Vagina (tissue), 2 donors: ENCODE measurements around the gene LENG1.

ENCODE experiments used
- POLR2A ChIP-seq, 2 donors: fragments of 450-650 bp; IDR thresholded peaks; one replicate each; pipeline ENCODE4 v1.6.1; 2017; ENCODE audit warnings: antibody characterized with exemption in 2 of 2, mild to moderate bottlenecking in 2 of 2, moderate library complexity in 2 of 2
- POLR2AphosphoS5 ChIP-seq, 2 donors: sonication (generic); formaldehyde crosslinking; IDR thresholded peaks; one replicate each; pipeline ENCODE4 v1.9.0; 2017; ENCODE audit warnings: antibody characterized with exemption in 2 of 2, mild to moderate bottlenecking in 2 of 2, low read depth in 1 of 2; ENCODE audit not compliant: insufficient read depth in 1 of 2
- TF ChIP-seq, protein P1 (sequence below), 3 experiments: fragments of 450-650 bp in 2 of 3; fragments of 200-600 bp in 1 of 3; sonication (generic) in 1 of 3; IDR thresholded peaks; one replicate each; pipeline ENCODE4 v1.5.1; 2017 to 2019; ENCODE audit warnings: antibody characterized with exemption in 3 of 3, mild to moderate bottlenecking in 2 of 3, moderate library complexity in 2 of 3

- no peak for TF ChIP-seq POLR2AphosphoS5 (IDR thresholded peaks at IDR 0.05; ENCODE audit: insufficient read depth in 1 of 2, low read depth in 1 of 2)
- TF ChIP-seq, protein P1, sequence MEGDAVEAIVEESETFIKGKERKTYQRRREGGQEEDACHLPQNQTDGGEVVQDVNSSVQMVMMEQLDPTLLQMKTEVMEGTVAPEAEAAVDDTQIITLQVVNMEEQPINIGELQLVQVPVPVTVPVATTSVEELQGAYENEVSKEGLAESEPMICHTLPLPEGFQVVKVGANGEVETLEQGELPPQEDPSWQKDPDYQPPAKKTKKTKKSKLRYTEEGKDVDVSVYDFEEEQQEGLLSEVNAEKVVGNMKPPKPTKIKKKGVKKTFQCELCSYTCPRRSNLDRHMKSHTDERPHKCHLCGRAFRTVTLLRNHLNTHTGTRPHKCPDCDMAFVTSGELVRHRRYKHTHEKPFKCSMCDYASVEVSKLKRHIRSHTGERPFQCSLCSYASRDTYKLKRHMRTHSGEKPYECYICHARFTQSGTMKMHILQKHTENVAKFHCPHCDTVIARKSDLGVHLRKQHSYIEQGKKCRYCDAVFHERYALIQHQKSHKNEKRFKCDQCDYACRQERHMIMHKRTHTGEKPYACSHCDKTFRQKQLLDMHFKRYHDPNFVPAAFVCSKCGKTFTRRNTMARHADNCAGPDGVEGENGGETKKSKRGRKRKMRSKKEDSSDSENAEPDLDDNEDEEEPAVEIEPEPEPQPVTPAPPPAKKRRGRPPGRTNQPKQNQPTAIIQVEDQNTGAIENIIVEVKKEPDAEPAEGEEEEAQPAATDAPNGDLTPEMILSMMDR (IDR thresholded peaks at IDR 0.05), result no peak
- TF ChIP-seq POLR2A (IDR thresholded peaks at IDR 0.05), result no peak
These were observed 13.2 kb upstream of the LENG1 start, which contains the start of gene TMC4 for GRCh38 chr19:54172471-54173358.
